ENCODE data around the gene SNRPD2. TPM values are rescaled to one million over a fixed set of nuclear protein-coding genes. Genes with fewer than 3 reads are reported as not detected.

SNRPD2 gene
- total and polyA plus RNA-seq, 12 donors: 179 to 473 (median 323) TPM

GRCh38 chr19:45657520-45658167, 34.1 kb downstream of the SNRPD2 start:
- Histone ChIP-seq H3K4me1 (replicated peaks in 1 of 2) (no peaks in the 10 kb centered on the region), H3K9me3 (replicated peaks in 1 of 3) (no peaks in the 10 kb centered on the region), H3K27me3 (no peaks in the 10 kb centered on the region), H3K4me3 (no peak overlapping the region), H3K27ac (no peak overlapping the region), H3K36me3 (replicated peaks in 1 of 2) (no peaks in the 10 kb centered on the region)
- TF ChIP-seq POLR2A (IDR thresholded peaks at IDR 0.05): no peak
- TF ChIP-seq, protein P1, sequence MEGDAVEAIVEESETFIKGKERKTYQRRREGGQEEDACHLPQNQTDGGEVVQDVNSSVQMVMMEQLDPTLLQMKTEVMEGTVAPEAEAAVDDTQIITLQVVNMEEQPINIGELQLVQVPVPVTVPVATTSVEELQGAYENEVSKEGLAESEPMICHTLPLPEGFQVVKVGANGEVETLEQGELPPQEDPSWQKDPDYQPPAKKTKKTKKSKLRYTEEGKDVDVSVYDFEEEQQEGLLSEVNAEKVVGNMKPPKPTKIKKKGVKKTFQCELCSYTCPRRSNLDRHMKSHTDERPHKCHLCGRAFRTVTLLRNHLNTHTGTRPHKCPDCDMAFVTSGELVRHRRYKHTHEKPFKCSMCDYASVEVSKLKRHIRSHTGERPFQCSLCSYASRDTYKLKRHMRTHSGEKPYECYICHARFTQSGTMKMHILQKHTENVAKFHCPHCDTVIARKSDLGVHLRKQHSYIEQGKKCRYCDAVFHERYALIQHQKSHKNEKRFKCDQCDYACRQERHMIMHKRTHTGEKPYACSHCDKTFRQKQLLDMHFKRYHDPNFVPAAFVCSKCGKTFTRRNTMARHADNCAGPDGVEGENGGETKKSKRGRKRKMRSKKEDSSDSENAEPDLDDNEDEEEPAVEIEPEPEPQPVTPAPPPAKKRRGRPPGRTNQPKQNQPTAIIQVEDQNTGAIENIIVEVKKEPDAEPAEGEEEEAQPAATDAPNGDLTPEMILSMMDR (IDR thresholded peaks at IDR 0.05): no peak
- WGBS, 4 donors: 59 to 66% (median 59%) methylated on average over 12 to 14 of the region's 14 CpGs
- intact Hi-C loops (cut with DNase I): no loop called here
- no peak for DNase-seq

DNA sequence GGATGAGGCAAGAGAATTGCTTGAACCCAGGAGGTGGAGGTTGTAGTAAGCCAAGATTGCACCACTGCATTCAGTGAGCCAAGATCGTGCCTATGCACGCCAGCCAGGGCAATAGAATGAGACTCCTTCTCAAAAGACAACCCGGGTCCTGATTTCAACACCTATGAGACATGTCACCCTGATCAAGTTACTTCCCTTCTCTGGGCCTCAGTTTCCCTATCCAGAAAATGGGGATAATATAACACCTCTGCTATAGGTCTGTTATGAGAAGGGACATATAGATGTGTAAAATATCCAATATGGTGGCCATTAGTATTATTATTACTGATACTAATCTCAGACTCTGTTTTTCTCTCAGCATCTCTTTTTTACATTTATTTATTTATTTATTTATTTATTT, 36.7 kb downstream of the SNRPD2 start:
- no peaks in the 10 kb centered on the region for H3K27me3 ChIP-seq
- no peaks in the 10 kb centered on the region for H3K9me3 ChIP-seq (replicated peaks in 1 of 3)
- H3K36me3 ChIP-seq (replicated peaks in 1 of 2): no peaks in the 10 kb centered on the region
- intact Hi-C loops (cut with DNase I): no loop called here
- H3K27ac ChIP-seq: no peak overlapping the region
- TF ChIP-seq, protein P1 (IDR thresholded peaks at IDR 0.05): no peak
- TF ChIP-seq POLR2A (IDR thresholded peaks at IDR 0.05): no peak
- DNase-seq: no peak
- H3K4me1 ChIP-seq (replicated peaks in 1 of 2): no peaks in the 10 kb centered on the region
- WGBS, 4 donors: 33 to 100% (median 83%) methylated on average over 1 to 3 of the region's 3 CpGs
- no peak overlapping the region for H3K4me3 ChIP-seq

DNA sequence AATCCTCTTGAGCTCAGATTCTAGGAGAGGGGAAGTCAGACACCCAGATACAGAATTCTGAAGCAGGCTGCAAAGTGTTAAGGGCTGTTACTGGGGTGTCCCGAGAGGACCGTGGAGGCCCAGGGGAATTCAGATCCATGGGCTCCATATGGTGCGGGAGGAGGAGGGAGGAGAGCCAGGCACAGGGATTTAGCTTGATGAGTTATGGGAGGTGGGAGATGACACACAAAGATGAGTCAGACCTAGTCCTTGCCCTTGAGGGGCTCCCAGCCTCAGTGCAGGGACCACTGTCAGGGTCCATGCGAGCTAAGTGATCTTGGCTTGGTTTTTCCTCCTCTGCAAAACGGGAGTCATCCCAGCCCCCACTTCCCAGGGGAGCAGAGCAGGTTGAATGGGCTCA, 38.1 kb downstream of the SNRPD2 start:
- 17 to 29% (median 26%) methylated on average over 3 to 5 of the region's 5 CpGs for WGBS, 4 donors
- intact Hi-C loops (cut with DNase I): no loop called here
- H3K4me3 ChIP-seq: no peak overlapping the region
- H3K9me3 ChIP-seq (replicated peaks in 1 of 3): no peaks in the 10 kb centered on the region
- no peaks in the 10 kb centered on the region for H3K4me1 ChIP-seq (replicated peaks in 1 of 2)
- no peak for TF ChIP-seq POLR2A (IDR thresholded peaks at IDR 0.05)
- TF ChIP-seq, protein P1 (IDR thresholded peaks at IDR 0.05): no peak
- H3K27me3 ChIP-seq: no peaks in the 10 kb centered on the region
- H3K36me3 ChIP-seq (replicated peaks in 1 of 2): no peaks in the 10 kb centered on the region
- no peak overlapping the region for H3K27ac ChIP-seq
- no peak for DNase-seq

GRCh38 chr19:45650722-45651121, 41.0 kb downstream of the SNRPD2 start:
- H3K27ac ChIP-seq: no peak overlapping the region
- intact Hi-C loops (cut with DNase I): no loop called here
- WGBS, 4 donors: 54 to 76% (median 69%) methylated on average over 3 of the region's 3 CpGs
- TF ChIP-seq, protein P1 (IDR thresholded peaks at IDR 0.05): no peak
- no peak for TF ChIP-seq POLR2A (IDR thresholded peaks at IDR 0.05)
- H3K4me1 ChIP-seq (replicated peaks in 1 of 2): no peaks in the 10 kb centered on the region
- no peaks in the 10 kb centered on the region for H3K27me3 ChIP-seq
- no peaks in the 10 kb centered on the region for H3K36me3 ChIP-seq (replicated peaks in 1 of 2)
- H3K9me3 ChIP-seq (replicated peaks in 1 of 3): no peaks in the 10 kb centered on the region
- H3K4me3 ChIP-seq: no peak overlapping the region
- no peak for DNase-seq
